GM19372 (cell line): ENCODE data around the gene TMEM41B.
A peak's percentile ranks its signal among the peaks of the same experiment; 100 is the strongest.

ENCODE experiments used
- ATAC-seq: cut with Tn5 transposase; IDR thresholded peaks from one replicate; pipeline ENCODE4 v1.9.1; 2021; ENCODE audit warnings: mild to moderate bottlenecking, low read depth, moderate library complexity; ENCODE audit not compliant: unreplicated experiment

TMEM41B gene

GRCh38 chr11:9310485-9311090 is 3.8 kb downstream of the TMEM41B start:
- ATAC-seq: no peak

- ATAC-seq: no peak
Measured at GRCh38 chr11:9304178-9304577, 10.2 kb downstream of the TMEM41B start.

GRCh38 chr11:9302448-9302847 is 11.9 kb downstream of the TMEM41B start:
- ATAC-seq: no peak

- ATAC-seq: no peak
Measured at GRCh38 chr11:9301720-9302119, 12.7 kb downstream of the TMEM41B start.

GRCh38 chr11:9293646-9294045 is 20.7 kb downstream of the TMEM41B start:
- no peak for ATAC-seq

GRCh38 chr11:9285850-9286587 is 28.4 kb downstream of the TMEM41B start:
- ATAC-seq: no peak

GRCh38 chr11:9280655-9281301 is 33.6 kb downstream of the TMEM41B start:
- peak; percentile 86 for ATAC-seq

GRCh38 chr11:9277176-9277575 is 37.2 kb downstream of the TMEM41B start:
- ATAC-seq: no peak

- ATAC-seq: no peak
Measured at GRCh38 chr11:9276571-9276970, 37.8 kb downstream of the TMEM41B start.

- no peak for ATAC-seq
Measured at GRCh38 chr11:9274499-9275258, 39.7 kb downstream of the TMEM41B start.

- ATAC-seq: no peak
Measured at GRCh38 chr11:9273376-9274336, 40.7 kb downstream of the TMEM41B start.

GRCh38 chr11:9269492-9270013 is 44.8 kb downstream of the TMEM41B start:
- ATAC-seq: no peak

- no peak for ATAC-seq
Measured at GRCh38 chr11:9267680-9268079, 46.7 kb downstream of the TMEM41B start.

GRCh38 chr11:9266926-9267325 is 47.5 kb downstream of the TMEM41B start:
- ATAC-seq: no peak

- ATAC-seq: no peak
Measured at GRCh38 chr11:9266132-9266736, 48.2 kb downstream of the TMEM41B start.

- no peak for ATAC-seq
Measured at GRCh38 chr11:9265211-9266131, 48.9 kb downstream of the TMEM41B start, which contains the start of gene DENND5A. Gene DENND5A, minus strand, starts transcription at chr11:9265350. Its CDS starts 281 bp downstream, at chr11:9265069.

GRCh38 chr11:9264316-9265210 is 49.8 kb downstream of the TMEM41B start:
- ATAC-seq: peak; percentile 5
